ENCODE data around the gene KLHL36.

GRCh38 chr16:84610376-84610775, 37.9 kb upstream of the KLHL36 start:
- no peak for TF ChIP-seq CTCF (IDR thresholded peaks at IDR 0.05)
- TF ChIP-seq EP300 (IDR thresholded peaks at IDR 0.05): no peak
- TF ChIP-seq POLR2A (IDR thresholded peaks at IDR 0.05): no peak

Measured in suprapubic skin (tissue), 3 donors.